ENCODE measurements around the gene IQCH.

DNA sequence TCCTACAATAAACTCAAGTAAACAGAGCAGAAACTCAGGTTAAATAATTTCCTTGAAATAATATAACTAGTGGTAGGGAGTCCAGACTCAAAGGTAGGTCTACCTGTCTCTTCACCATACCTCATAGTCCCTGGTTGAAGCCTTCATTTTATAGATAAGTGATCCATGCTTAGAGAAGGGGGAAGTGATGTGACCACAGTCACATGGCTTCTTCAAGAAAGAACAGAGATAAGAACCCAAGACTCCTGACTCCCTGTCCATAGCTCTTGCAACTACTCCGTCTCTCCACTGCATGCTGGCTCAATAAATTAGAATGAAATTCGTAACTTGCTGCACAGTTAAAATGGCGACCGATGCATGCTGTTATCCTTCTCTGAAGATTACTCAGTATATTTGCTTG is 255.3 kb downstream of the IQCH start:
- TF ChIP-seq EZH2 (IDR thresholded peaks at IDR 0.05; ENCODE audit: low read length), result no peak
- TF ChIP-seq, protein P1, sequence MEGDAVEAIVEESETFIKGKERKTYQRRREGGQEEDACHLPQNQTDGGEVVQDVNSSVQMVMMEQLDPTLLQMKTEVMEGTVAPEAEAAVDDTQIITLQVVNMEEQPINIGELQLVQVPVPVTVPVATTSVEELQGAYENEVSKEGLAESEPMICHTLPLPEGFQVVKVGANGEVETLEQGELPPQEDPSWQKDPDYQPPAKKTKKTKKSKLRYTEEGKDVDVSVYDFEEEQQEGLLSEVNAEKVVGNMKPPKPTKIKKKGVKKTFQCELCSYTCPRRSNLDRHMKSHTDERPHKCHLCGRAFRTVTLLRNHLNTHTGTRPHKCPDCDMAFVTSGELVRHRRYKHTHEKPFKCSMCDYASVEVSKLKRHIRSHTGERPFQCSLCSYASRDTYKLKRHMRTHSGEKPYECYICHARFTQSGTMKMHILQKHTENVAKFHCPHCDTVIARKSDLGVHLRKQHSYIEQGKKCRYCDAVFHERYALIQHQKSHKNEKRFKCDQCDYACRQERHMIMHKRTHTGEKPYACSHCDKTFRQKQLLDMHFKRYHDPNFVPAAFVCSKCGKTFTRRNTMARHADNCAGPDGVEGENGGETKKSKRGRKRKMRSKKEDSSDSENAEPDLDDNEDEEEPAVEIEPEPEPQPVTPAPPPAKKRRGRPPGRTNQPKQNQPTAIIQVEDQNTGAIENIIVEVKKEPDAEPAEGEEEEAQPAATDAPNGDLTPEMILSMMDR (optimal IDR thresholded peaks at IDR 0.05 in 1 of 3, IDR thresholded peaks at IDR 0.05 in 1 of 3, conservative IDR thresholded peaks at IDR 0.05 in 1 of 3; ENCODE audit: extremely low read depth in 1 of 3, insufficient read depth in 2 of 3, low read length in 3 of 3), result no peak
